Fibroblast of pulmonary artery (primary cell): ENCODE results near the gene HAGHL.

ENCODE experiments used
- DNase-seq: peaks from one replicate; pipeline ENCODE4 v3.0.0-alpha.2; 2010; ENCODE audit warnings: low read depth
- H3K4me3 ChIP-seq: replicated peaks from 2 replicates; pipeline ENCODE4 v1.5.1; 2011; ENCODE audit warnings: low read depth, mild to moderate bottlenecking, control low read depth, low read length, moderate library complexity
- TF ChIP-seq, protein P1 (sequence below): IDR thresholded peaks from 2 replicates; pipeline ENCODE4 v1.5.1; 2011; ENCODE audit warnings: mild to moderate bottlenecking, control low read depth, low read length, inconsistent platforms; ENCODE audit errors: missing control alignments

The HAGHL gene

DNA sequence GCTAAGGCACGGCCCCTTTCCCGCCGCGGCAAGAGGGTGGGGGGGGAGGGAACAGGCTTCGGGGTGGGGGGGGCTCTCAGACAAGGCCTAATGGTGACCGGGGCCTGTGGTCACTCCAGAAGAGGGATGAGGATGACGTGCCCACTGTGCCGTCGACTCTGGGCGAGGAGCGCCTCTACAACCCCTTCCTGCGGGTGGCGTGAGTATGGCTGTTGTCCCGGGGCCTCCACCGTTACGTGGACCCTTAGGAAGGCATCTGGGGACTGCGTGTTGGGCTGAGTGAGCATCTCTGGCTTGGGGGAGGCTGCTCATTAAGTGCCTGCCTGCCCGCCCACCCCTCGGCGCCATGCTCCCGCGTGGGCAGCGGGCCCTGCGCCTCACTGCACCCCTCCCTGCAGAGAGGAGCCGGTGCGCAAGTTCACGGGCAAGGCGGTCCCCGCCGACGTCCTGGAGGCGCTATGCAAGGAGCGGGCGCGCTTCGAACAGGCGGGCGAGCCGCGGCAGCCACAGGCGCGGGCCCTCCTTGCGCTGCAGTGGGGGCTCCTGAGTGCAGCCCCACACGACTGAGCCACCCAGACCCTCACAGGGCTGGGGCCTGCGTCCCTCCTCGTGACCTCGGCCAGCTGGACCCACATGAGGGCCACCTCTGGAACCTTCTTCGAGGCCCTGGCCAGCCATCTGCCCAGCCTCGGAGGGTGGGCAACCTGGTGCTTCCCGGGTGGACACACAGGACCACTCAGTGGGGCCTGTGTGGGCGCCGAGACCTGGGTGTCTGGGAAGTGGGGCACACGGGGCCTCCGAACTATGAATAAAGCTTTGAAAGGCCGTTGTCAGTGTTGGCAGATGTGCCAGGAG, 2.2 kb downstream of the HAGHL start:
- no peak overlapping the region for H3K4me3 ChIP-seq
- TF ChIP-seq, protein P1, sequence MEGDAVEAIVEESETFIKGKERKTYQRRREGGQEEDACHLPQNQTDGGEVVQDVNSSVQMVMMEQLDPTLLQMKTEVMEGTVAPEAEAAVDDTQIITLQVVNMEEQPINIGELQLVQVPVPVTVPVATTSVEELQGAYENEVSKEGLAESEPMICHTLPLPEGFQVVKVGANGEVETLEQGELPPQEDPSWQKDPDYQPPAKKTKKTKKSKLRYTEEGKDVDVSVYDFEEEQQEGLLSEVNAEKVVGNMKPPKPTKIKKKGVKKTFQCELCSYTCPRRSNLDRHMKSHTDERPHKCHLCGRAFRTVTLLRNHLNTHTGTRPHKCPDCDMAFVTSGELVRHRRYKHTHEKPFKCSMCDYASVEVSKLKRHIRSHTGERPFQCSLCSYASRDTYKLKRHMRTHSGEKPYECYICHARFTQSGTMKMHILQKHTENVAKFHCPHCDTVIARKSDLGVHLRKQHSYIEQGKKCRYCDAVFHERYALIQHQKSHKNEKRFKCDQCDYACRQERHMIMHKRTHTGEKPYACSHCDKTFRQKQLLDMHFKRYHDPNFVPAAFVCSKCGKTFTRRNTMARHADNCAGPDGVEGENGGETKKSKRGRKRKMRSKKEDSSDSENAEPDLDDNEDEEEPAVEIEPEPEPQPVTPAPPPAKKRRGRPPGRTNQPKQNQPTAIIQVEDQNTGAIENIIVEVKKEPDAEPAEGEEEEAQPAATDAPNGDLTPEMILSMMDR: no peak

DNA sequence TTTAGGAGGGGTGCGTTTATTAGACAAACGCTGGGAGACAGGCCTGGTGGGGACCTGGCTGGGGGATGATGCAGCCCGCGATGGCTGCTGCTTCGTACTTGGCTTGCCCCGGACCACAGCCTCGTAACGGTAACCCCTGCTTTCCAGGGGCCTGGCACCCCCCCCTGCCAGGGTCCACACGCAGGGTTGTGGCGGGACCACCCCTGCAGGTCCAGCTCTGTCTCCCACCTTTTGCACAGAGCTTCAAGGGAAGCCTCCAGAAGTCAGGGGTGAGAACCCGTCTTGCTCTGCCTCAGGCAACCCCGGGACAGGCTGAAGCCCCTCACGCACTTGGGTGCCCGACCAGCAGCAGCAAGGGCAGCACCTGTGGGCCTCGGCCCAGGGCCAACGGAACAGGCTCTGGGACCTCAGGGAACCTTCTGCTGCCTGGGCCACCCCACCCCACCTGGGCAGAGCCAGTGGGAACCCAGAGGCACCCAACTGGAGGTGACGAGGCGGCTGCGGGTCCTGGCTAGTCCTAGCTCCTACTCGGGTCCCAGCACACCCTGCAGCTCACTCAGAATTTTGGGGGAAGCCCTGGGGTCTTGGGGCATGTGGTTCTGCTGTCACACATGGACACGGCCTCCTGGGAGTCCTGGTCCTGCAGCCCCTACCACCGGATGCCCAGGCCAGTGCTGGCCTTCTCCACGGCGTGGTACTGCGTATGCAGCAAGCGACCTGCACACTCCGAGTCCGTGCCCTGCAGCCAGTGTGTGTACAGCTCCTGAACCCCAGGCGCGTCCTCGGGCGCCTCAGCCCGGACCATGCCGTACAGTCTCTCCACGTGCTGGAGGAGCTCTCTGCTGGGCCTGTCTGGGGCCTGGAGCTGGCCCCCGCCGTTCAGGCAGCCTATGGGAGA, 3.1 kb downstream of the HAGHL start:
- TF ChIP-seq, protein P1: no peak
- no peak for DNase-seq
- no peak overlapping the region for H3K4me3 ChIP-seq

More for the DNA sequence above, 2.2 kb downstream of the HAGHL start:
- DNase-seq: no peak

DNA sequence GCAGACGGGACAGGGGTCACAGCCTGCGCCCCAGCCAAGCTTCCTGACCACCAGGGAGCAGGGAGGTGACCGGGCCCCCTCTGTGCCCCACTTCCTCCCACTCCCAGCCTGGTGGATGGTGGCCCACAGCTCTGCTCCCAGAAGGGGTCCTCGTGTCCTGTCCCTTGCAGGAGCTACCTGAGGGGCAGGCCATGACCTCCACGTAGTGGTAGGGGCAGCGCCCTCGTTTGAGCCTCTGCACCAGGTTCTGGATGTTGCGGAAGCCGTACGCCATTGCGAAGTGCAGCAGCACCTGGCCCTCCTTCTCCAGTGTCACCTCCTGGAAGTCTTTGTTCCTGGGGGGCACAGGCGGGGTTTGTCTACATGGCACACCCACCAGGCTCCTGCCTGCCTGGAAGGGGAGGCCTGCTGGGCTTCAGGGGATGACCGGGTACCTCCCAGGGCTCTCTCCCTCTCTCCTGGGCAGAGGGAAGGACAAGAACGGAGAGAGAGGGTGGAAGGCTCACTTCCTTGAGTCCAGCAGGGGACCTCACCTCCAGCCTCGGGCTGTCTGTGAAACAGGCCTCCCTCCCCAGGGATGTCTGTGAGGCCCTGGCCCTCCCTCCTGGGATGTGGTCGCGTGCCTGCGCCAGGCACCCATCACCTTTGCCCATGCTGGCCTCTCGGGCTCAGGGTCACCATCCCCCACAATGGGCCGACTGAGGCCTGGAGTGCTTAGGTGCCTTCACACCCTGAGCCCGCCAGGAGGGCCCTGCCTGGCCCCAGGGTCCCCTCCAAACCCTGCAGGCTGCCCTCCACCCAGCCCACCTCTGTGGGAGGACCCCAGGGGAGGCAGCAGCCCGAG, 4.0 kb downstream of the HAGHL start:
- TF ChIP-seq, protein P1: no peak
- no peak for DNase-seq
- H3K4me3 ChIP-seq: no peak overlapping the region

DNA sequence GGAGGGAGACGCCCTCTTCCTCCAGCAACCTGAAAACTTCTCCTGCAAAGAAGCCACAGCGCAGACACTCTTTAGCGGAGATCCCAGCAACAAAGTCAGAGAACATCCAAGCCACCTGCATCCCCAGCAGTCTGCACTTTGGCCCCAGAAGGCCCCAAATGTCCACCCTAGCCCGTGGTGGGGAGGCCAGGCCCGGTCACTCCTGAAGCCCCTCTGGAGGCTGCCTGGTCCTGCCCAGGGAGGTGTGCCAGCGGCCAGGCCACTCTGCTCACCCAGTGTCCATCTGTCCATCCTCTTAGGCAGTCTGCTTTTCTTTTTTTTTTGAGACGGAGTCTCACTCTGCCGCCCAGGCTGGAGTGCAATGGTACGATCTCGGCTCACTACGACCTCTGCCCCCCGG, 5.4 kb downstream of the HAGHL start:
- no peak overlapping the region for H3K4me3 ChIP-seq
- TF ChIP-seq, protein P1: no peak
- no peak for DNase-seq

DNA sequence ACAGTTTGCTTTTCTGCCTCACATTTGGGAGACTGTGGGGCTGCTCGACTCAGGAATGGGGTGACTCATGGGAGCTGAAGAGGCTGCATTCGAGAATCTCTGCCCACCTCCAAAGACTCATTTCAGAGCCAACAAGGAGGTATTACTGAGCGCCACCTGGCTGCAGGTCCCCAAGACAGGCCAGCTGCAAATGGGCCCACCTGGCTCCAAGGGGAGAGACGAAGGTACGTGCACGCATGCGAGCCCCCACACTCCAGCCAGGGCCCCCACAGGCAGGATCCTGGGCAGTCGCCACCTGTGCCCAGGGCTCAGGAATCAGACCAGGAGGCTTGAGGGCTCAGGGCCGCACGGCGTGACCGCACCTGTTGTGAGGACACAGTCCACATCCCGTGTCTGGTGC, 6.0 kb downstream of the HAGHL start:
- DNase-seq: no peak
- TF ChIP-seq, protein P1: no peak
- H3K4me3 ChIP-seq: no peak overlapping the region

DNA sequence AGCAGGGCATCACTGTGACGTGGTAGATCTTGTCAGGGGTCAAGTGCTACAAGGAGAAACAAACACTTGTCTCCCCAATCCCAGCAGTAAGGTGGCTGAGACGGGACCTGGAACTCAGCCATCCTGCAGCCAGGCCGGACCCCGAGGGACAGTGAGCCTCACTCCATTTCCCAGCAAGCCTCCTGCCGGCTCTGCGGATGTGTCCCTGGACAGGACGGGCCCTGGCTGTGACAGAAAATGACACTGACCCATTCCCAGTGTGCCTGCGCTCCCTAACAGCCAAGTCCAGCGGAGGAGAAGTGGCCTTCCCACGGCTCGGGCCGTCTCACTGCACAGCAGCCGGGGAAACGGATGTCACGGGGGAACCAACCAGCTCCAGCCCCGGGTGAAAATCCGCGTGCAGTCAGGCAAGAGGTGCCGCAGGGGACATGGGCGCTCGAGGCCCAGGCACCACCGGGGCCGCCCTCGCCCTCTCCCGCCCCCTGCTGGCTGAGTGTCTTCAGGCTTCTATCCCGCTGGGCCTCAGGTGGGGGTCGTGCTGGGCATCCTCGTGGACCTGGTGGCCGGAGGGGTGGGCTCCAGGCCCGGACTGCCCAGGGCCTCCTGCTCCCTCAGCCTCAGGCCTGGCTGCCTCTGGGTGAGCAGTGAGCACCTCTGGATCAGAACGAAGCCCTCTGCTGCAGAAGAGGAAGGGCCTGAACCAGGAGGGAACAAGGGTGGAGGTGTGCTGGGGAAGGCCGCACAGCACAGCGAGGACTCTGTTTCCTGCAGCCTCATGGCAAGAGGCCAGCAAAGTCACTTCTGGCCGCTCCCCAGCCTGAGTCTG, 6.7 kb downstream of the HAGHL start:
- TF ChIP-seq, protein P1: peak; percentile 12
- no peak for DNase-seq
- no peak overlapping the region for H3K4me3 ChIP-seq
